Measurements from ENCODE around the gene SLC13A5. TPM values are rescaled to one million over a fixed set of nuclear protein-coding genes. Genes with fewer than 3 reads are reported as not detected.

SLC13A5 gene
- total RNA-seq, 2 experiments from 2014 or later, result not detected

- H3K4me1 ChIP-seq (ENCODE audit: insufficient read depth, low read length), result peaks cover 4% of the 10 kb centered on the region
- H3K9me3 Mint-ChIP-seq, result no peaks in the 10 kb centered on the region
- TF ChIP-seq CTCF (IDR thresholded peaks at IDR 0.05), result no peak
- DNase-seq, result no peak
- peaks cover 13% of the 10 kb centered on the region for H3K36me3 Mint-ChIP-seq (ENCODE audit: low read depth)
- CTCF ChIA-PET, result no interaction called here
- no peaks in the 10 kb centered on the region for H3K27me3 Mint-ChIP-seq
- intact Hi-C loops (cut with DNase I, micrococcal nuclease), result loop anchor here (5.0 to 10.0 kb wide), 3 partner anchors 174 to 334 kb away; no protein-coding TSS in a partner anchor
- ATAC-seq (ENCODE audit: poor library complexity), result no peak
- no peaks in the 10 kb centered on the region for H3K27me3 ChIP-seq (ENCODE audit: control insufficient read depth in 1 of 2, insufficient read depth in 2 of 2, low read length in 2 of 2)
- H3K27ac Mint-ChIP-seq, result no peak overlapping the region
- H3K4me1 Mint-ChIP-seq (ENCODE audit: low read depth), result peaks cover 4% of the 10 kb centered on the region
- H3K4me3 Mint-ChIP-seq, result no peak overlapping the region
- POLR2A ChIA-PET, result no interaction called here
- H3K36me3 ChIP-seq (ENCODE audit: insufficient read depth, low read length), result peaks cover 6% of the 10 kb centered on the region
- H3K27ac ChIP-seq (ENCODE audit: low read depth in 1 of 2, low read length in 2 of 2), result no peak overlapping the region
- no peak overlapping the region for H3K4me3 ChIP-seq (ENCODE audit: low read length)
- H3K9me3 ChIP-seq (ENCODE audit: control insufficient read depth in 1 of 2, insufficient read depth in 1 of 2, low read length in 2 of 2), result no peaks in the 10 kb centered on the region
These were observed 45.0 kb downstream of the SLC13A5 start for GRCh38 chr17:6668219-6668618.

- no peak for TF ChIP-seq CTCF (IDR thresholded peaks at IDR 0.05)
- Histone ChIP-seq H3K36me3 (ENCODE audit: insufficient read depth, low read length) (peaks cover 8% of the 10 kb centered on the region), H3K4me3 (ENCODE audit: low read length) (no peak overlapping the region), H3K4me1 (ENCODE audit: insufficient read depth, low read length) (peaks cover 4% of the 10 kb centered on the region), H3K27me3 (ENCODE audit: control insufficient read depth in 1 of 2, insufficient read depth in 2 of 2, low read length in 2 of 2) (no peaks in the 10 kb centered on the region), H3K9me3 (ENCODE audit: control insufficient read depth in 1 of 2, insufficient read depth in 1 of 2, low read length in 2 of 2) (no peaks in the 10 kb centered on the region), H3K27ac (ENCODE audit: low read depth in 1 of 2, low read length in 2 of 2) (no peak overlapping the region)
- Mint-ChIP-seq H3K4me3 (no peak overlapping the region), H3K9me3 (no peaks in the 10 kb centered on the region), H3K36me3 (ENCODE audit: low read depth) (peaks cover 13% of the 10 kb centered on the region), H3K27me3 (no peaks in the 10 kb centered on the region), H3K4me1 (ENCODE audit: low read depth) (peaks cover 4% of the 10 kb centered on the region), H3K27ac (no peak overlapping the region)
- intact Hi-C loops (cut with DNase I, micrococcal nuclease), result loop anchor here (2.0 to 10.0 kb wide), 5 partner anchors 133 to 335 kb away; no protein-coding TSS in a partner anchor
- ATAC-seq (ENCODE audit: poor library complexity), result no peak
- DNase-seq, result no peak
- POLR2A ChIA-PET, result no interaction called here
- CTCF ChIA-PET, result no interaction called here
These were observed 45.7 kb downstream of the SLC13A5 start for GRCh38 chr17:6667516-6667915.

GRCh38 chr17:6666557-6666956, 46.6 kb downstream of the SLC13A5 start:
- H3K27ac ChIP-seq (ENCODE audit: low read depth in 1 of 2, low read length in 2 of 2), result no peak overlapping the region
- H3K4me1 Mint-ChIP-seq (ENCODE audit: low read depth), result peaks cover 4% of the 10 kb centered on the region
- peaks cover 13% of the 10 kb centered on the region for H3K36me3 Mint-ChIP-seq (ENCODE audit: low read depth)
- no peaks in the 10 kb centered on the region for H3K27me3 Mint-ChIP-seq
- H3K4me1 ChIP-seq (ENCODE audit: insufficient read depth, low read length), result peaks cover 4% of the 10 kb centered on the region
- H3K9me3 Mint-ChIP-seq, result no peaks in the 10 kb centered on the region
- intact Hi-C loops (cut with DNase I, micrococcal nuclease), result loop anchor here (2.0 to 10.0 kb wide), 5 partner anchors 134 to 336 kb away; no protein-coding TSS in a partner anchor
- no peaks in the 10 kb centered on the region for H3K9me3 ChIP-seq (ENCODE audit: control insufficient read depth in 1 of 2, insufficient read depth in 1 of 2, low read length in 2 of 2)
- ATAC-seq (ENCODE audit: poor library complexity) (no peak), DNase-seq (no peak)
- no peak overlapping the region for H3K4me3 ChIP-seq (ENCODE audit: low read length)
- TF ChIP-seq CTCF (IDR thresholded peaks at IDR 0.05), result no peak
- ChIA-PET POLR2A (no interaction called here), CTCF (interaction anchor here (0.6 to 0.9 kb wide), 2 partner anchors 15 to 386 kb away, joined by 3 to 5 read pairs; partner anchors contain the start of genes C17orf100 and MED31)
- no peak overlapping the region for H3K4me3 Mint-ChIP-seq
- no peaks in the 10 kb centered on the region for H3K27me3 ChIP-seq (ENCODE audit: control insufficient read depth in 1 of 2, insufficient read depth in 2 of 2, low read length in 2 of 2)
- peaks cover 8% of the 10 kb centered on the region for H3K36me3 ChIP-seq (ENCODE audit: insufficient read depth, low read length)
- H3K27ac Mint-ChIP-seq, result no peak overlapping the region
